GM19238 (cell line): ENCODE data around the gene CASP2.

Experiments used
- DNase-seq: peaks from one replicate; pipeline ENCODE4 v3.0.0; 2011; ENCODE audit warnings: low spot score; ENCODE audit not compliant: insufficient read length

CASP2 gene

DNA sequence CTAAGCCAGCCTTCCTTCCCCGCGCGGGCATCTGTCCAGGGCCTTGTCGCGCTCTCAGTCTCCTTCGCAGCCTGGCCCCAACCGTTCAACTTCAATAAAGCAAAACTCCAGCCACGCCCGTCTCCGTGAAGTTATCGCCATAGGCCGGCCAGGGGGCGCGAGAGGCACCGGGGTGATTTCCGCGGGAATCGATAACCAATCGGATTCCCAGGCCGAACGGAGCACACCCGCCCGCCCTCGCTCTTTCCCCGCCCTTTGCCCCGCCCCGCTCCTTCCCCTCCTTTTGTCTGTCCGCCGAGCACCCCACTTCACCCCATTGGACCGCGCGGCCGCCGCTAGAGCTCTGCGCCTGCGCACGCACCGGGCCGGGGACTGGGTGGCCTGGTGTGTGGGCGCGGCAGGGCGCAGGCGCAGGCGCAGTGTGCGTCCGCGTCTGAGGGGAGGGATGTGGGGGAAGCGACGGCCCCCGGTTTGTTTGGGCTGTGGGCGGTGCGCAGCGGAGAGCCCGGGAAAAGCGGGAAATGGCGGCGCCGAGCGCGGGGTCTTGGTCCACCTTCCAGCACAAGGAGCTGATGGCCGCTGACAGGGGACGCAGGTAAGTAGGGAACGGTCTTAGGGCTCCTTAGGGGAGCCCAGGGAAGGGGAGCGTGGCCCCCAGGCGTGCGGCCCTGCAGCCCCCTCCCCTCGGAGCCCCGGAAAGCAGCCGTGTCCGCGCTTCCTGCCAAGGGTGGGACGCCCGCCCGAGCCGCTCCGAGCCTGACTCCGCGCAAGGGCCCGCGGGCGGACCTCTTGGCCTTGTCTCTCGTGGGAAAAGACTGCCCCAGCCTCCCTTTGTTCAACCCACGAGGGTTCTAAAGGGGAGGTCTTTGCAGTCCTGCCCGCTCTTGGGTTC is at the start of gene CASP2:
CASP2 (plus strand) TSS at position 417 of the 892 bp plus-strand sequence; CDS start at position 522, 105 bp downstream.
- DNase-seq = peak; percentile 98

- DNase-seq = no peak
Observed at GRCh38 chr7:143239813-143240212, 48.3 kb upstream of the CASP2 start.

DNA sequence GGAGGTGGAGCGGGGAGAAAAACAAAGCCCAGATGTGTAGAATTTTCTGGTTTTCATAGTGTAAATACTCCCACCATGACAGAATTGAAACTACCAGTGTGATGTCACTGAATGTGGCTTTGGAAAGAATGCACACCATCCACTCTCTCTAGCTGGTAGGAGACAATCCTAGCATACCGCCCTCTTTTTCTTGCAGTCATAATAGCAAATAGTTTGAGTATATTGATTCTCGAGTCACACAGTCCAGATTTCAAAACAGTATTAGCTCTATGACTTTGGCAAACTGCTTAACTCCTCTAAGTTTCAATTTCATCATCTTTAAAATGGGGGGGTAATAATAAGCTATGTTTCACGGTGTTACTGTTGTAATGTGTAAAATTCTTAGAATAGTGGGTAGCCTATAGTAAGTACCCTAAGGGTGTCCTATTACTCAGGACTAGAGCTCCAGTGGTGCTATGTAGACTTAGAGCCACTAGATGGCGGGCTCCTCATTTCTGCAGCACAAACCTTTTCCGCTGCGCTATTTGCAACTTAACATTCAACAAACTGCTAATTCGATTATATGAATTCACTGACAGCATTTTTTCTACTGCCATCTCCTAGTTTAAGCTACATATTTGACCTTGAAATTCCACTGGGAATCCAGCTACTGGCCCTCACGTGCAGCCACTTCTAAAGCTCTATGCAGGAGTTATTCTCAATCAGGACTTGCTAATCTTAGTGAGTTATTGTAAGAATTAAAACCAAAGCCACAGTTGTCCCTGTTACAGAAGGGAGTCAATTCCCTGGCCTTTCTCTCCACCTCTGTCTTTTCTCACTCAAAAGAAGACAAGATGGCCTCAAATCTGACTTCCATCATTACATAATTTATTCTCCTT is 47.6 kb upstream of the CASP2 start:
- DNase-seq = no peak

DNA sequence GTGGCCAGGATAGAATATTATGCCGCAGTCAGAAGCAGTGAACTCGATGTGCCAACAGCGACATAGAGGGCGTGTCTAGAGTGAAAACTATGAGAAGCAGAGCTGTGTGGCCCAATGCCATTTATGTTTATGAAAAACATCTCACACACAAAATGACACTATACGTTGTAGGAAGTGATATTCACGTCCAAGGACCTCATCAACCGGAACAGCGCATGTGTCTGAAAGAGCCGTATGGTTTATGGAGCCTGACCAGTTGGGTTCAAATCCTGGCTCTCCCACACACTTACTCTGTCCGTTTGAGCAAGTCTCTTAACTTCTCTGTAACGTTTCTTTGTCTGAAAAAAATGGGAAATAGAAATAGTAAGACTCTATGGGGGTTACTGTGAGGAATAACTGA is 45.8 kb upstream of the CASP2 start:
- no peak for DNase-seq

DNA sequence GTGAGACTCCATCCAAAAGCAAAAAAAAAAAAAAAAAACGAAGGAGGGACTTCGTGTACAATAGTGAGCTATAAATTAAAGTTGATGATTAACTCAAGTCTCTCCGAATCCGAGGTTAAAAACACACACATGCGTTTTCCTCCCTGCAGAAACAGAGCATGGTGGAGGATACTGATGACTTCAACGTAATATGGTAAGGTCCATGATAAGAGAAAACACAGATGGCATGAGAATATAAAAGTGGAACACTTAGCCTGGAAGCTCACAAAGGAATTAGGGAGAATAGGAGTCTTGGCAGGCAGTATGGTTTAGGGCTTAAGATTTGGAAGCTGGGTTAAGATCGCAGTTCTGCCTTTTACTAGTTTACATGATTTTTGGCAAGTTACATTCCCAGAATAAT is 45.0 kb upstream of the CASP2 start:
- DNase-seq = no peak

- no peak for DNase-seq
Observed at GRCh38 chr7:143243614-143244013, 44.5 kb upstream of the CASP2 start.

DNA sequence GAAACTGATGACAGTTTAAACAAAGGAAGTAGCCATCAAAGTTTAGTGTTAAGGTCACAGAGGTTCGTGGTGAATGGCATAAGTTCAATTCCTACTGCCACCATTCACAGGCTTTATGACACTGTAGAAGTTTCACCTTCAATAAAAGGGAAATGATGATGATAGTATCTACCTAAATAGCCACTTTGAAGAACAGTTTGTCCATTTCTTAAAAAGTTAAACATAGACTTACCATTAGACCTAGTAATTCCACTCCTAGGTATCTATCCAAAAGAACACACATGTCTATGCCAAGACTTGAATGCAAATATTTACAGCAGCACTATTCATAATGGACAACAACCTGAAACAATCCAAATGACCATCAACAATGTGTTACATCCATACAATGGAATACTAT is 43.8 kb upstream of the CASP2 start:
- DNase-seq = no peak

DNA sequence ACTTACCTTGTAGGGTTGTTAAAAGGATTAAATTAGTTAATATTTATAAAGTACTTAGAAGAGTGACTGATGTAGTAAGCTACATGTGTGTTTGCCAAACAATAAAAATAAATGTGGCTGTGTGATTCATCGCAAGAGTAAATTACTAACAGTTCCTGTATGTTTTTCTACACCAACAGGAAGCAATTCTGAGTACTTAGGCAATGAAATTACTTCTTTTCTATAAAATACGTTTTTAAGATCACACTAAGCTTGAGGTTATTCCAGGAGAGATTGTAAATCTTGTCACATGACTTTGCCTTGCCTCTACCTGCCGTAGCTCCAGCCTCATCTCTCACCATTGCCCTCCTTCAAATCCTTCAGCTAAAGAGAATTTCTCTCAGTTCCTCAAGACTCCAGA is 43.0 kb upstream of the CASP2 start:
- no peak for DNase-seq

GRCh38 chr7:143247372-143247771 is 40.8 kb upstream of the CASP2 start:
- DNase-seq = no peak

GRCh38 chr7:143248761-143249354 is 39.3 kb upstream of the CASP2 start:
- no peak for DNase-seq

- no peak for DNase-seq
Observed at GRCh38 chr7:143250199-143250598, 38.0 kb upstream of the CASP2 start.

- DNase-seq = no peak
Observed at GRCh38 chr7:143250822-143251221, 37.3 kb upstream of the CASP2 start.

- no peak for DNase-seq
Observed at GRCh38 chr7:143252006-143252405, 36.1 kb upstream of the CASP2 start.

DNA sequence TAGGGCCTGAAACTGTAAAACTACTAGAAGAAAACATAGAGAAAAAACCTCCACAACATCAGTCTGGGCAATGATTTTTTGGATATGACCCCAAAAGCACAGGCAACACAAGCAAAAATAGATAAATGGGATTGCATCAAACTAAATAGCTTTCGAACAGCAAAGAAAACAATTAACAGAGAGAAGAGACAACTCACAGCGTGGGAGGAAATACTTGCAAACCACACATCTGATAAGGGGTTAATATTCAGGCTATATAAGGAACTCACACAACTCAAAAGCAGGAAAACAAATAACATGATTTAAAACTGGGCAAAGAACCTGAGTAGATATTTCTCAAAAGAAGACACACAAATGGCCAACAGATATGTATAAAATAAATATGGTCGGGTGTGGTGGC is 32.6 kb upstream of the CASP2 start:
- DNase-seq = no peak

- DNase-seq = no peak
Observed at GRCh38 chr7:143256325-143256724, 31.8 kb upstream of the CASP2 start.

GRCh38 chr7:143256932-143257331 is 31.2 kb upstream of the CASP2 start:
- no peak for DNase-seq

- DNase-seq = no peak
Observed at GRCh38 chr7:143257501-143257900, 30.6 kb upstream of the CASP2 start.

- DNase-seq = no peak
Observed at GRCh38 chr7:143258831-143259230, 29.3 kb upstream of the CASP2 start.

- no peak for DNase-seq
Observed at GRCh38 chr7:143259765-143260164, 28.4 kb upstream of the CASP2 start.

DNA sequence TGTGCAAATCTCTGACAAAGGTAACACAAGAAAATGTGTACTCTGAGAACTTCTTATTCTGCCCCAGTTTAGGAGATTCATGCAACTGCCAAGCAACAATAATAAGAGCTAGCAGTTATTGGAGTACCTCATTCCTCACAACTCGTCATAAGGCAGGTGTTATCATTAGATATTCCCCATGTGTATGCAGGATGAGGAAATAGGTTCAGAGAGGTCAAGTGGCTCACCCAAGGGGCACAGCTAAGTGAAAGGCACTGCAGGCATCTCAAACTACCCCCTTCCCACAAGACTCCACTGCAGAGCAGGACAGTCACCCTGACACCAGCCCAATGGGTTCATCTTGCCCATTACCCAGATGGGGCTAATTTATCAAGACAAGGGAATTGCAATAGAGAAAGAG is 26.2 kb upstream of the CASP2 start:
- no peak for DNase-seq

- DNase-seq = peak; percentile 77
Observed at GRCh38 chr7:143263266-143264195, 24.6 kb upstream of the CASP2 start, which contains the start of gene GSTK1. TSS of gene GSTK1 (plus strand) at chr7:143263441. CDS start at chr7:143263514, 73 bp downstream.
